T-cell (primary cell): ENCODE results near the gene PIP4K2C. TPM values are rescaled to one million over a fixed set of nuclear protein-coding genes. Genes with fewer than 3 reads are reported as not detected.

Experiments
- ATAC-seq, 4 experiments: fragments of 200-7000 bp in 3 of 4; fragments of 150-1000 bp in 1 of 4; cut with Tn5 transposase; replicated peaks in 1 of 4; 1 replicate in 3 of 4; 2 replicates in 1 of 4; pipeline ENCODE4 v1.10.0; 2021; ENCODE audit warnings: moderate library complexity in 3 of 4, mild to moderate bottlenecking in 2 of 4, moderate number of reproducible peaks in 1 of 4
- CTCF ChIA-PET, 2 donors: fragments of 300-600 bp; sonication (Branson Sonifier 250); formaldehyde crosslinking; loops; one replicate each; lab custom pipeline; 2022; ENCODE audit warnings: antibody characterized with exemption in 2 of 2; lab: Charles Lee
- POLR2A ChIA-PET, 2 donors: fragments of 300-600 bp; sonication (Branson Sonifier 250); formaldehyde crosslinking; loops; one replicate each; lab custom pipeline; 2022; ENCODE audit warnings: antibody characterized with exemption in 2 of 2; lab: Charles Lee
- DNase-seq, 35 experiments: peaks; one replicate each; pipeline versions ENCODE4 v3.0.0 to v3.0.0-alpha.2; 2013 to 2023
- H3K27ac ChIP-seq: one replicate; pipeline ENCODE4 v1.5.1; 2013; ENCODE audit warnings: low read length
- H3K27me3 ChIP-seq, 2 experiments: replicated peaks in 1 of 2; 1 replicate in 1 of 2; 2 replicates in 1 of 2; pipeline versions ENCODE4 v1.6.1 to v1.7.0; 2013; ENCODE audit warnings: low read length in 1 of 2, mixed read lengths in 1 of 2; ENCODE audit not compliant: control insufficient read depth in 2 of 2, insufficient read depth in 2 of 2; ENCODE audit errors: extremely low read depth in 1 of 2
- H3K36me3 ChIP-seq, 2 donors: 1 replicate in 1 of 2; 2 replicates in 1 of 2; pipeline versions ENCODE4 v1.6.1 to v1.7.0; 2013; ENCODE audit warnings: low read length in 1 of 2; ENCODE audit not compliant: control insufficient read depth in 2 of 2, insufficient read depth in 1 of 2; ENCODE audit errors: extremely low read depth in 1 of 2
- H3K4me1 ChIP-seq, 2 experiments: 1 replicate in 1 of 2; 2 replicates in 1 of 2; pipeline versions ENCODE4 v1.6.1 to v1.7.0; 2013; ENCODE audit warnings: low read length in 2 of 2, mixed read lengths in 1 of 2; ENCODE audit not compliant: insufficient read depth in 2 of 2, control insufficient read depth in 1 of 2; ENCODE audit errors: extremely low read depth in 1 of 2
- H3K4me3 ChIP-seq, 2 donors: 1 replicate in 1 of 2; 2 replicates in 1 of 2; pipeline versions ENCODE4 v1.5.1 to v1.7.0; 2013; ENCODE audit warnings: mild to moderate bottlenecking in 2 of 2, low read length in 1 of 2, moderate library complexity in 1 of 2; ENCODE audit not compliant: control insufficient read depth in 1 of 2; ENCODE audit errors: extremely low read depth in 1 of 2
- H3K9me3 ChIP-seq: 2 replicates; pipeline ENCODE4 v1.7.0; 2013
- H3K27ac Mint-ChIP-seq, 2 donors: one replicate each; pipeline ENCODE4 v1.8.0; 2020 to 2021; ENCODE audit warnings: mild to moderate bottlenecking in 2 of 2, mixed read lengths in 2 of 2
- H3K27me3 Mint-ChIP-seq, 2 donors: one replicate each; pipeline ENCODE4 v1.8.0; 2021 to 2022; ENCODE audit warnings: mixed read lengths in 2 of 2
- H3K36me3 Mint-ChIP-seq: one replicate; pipeline ENCODE4 v1.8.0; 2021; ENCODE audit warnings: mixed read lengths
- H3K4me1 Mint-ChIP-seq, 3 donors: one replicate each; pipeline ENCODE4 v1.8.0; 2020 to 2022; ENCODE audit warnings: mixed read lengths in 3 of 3, mild to moderate bottlenecking in 1 of 3
- H3K4me3 Mint-ChIP-seq, 3 donors: one replicate each; pipeline ENCODE4 v1.8.0; 2020 to 2022; ENCODE audit warnings: mild to moderate bottlenecking in 3 of 3, mixed read lengths in 3 of 3, moderate library complexity in 3 of 3
- H3K9me3 Mint-ChIP-seq, 3 donors: one replicate each; pipeline ENCODE4 v1.8.0; 2020 to 2022; ENCODE audit warnings: mixed read lengths in 3 of 3
- WGBS: methylation state at CpG from one replicate; pipeline ENCODE4 v1.1.5; 2013; ENCODE audit warnings: missing lambda C conversion rate; ENCODE audit not compliant: insufficient coverage; 5-methylcytosine and 5-hydroxymethylcytosine counted together
- total RNA-seq, 35 experiments: library from RNA in 6 of 35; stranded (reverse) in 6 of 35; fragments of 120-200 nt in 1 of 35; gene quantifications; one replicate each; pipeline versions ENCODE4 v1.2.1 to v1.2.4 and lab custom pipeline; 2013 to 2026

PIP4K2C gene
- total RNA-seq, 5 donors from 2014 or later (not counting 1 experiment from before 2014, with no cell fraction given), result 21.7 to 30.9 (median 27.9) TPM

DNA sequence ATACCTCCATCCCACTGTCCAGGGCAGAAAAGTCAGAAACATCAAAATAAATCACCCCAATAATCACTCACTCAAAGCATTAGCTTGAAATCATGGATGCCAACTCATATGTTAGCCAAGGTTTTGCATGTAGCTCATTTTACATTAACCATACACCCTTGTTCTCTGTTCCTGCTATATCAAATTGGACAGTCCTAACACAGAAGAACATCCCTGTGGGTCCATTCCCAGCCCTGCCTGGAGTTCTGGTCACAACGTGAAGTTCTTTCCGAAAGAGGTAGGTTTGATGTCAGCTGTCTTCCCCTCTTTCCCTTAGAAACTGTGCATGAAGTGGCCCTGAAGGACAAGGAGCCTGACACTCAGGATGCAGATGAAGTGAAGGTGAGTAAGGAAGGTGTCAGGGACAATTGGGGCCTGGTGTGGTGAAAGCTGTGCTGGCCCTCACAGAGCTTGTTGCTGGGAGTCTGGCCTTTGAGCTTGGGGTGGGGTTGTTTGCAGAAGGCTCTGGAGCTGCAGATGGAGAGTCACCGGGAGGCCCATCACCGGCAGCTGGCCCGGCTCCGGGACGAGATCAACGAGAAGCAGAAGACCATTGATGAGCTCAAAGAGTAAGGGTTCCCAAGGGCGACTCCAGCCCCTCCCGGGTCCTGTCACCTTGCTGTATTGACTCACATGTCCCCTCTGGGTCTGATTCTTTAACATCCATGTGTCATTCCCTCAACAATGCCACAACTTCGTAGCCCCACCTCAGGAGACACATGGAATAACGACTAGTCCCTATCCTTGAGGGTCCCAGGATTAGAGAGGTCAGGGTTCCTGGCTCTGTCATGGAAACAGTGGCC, 15.0 kb upstream of the PIP4K2C start:
- 97% methylated on average over 10 of the region's 12 CpGs for WGBS
- ATAC-seq (no peak), DNase-seq (no peak)
- H3K4me3 ChIP-seq, result no peak overlapping the region
- Mint-ChIP-seq H3K9me3 (no peaks in the 10 kb centered on the region), H3K4me1 (no peaks in the 10 kb centered on the region), H3K27ac (no peak overlapping the region), H3K27me3 (peaks cover 0 to 3% of the 10 kb centered on the region in 2 donors), H3K36me3 (no peaks in the 10 kb centered on the region), H3K4me3 (no peak overlapping the region)
- H3K36me3 ChIP-seq, result no peaks in the 10 kb centered on the region
- H3K27ac ChIP-seq, result no peak overlapping the region
- peaks cover 0 to 10% of the 10 kb centered on the region in 2 experiments for H3K27me3 ChIP-seq
- no peaks in the 10 kb centered on the region for H3K9me3 ChIP-seq
- ChIA-PET POLR2A (interaction anchor here in 1 of 2 donors (0.5 to 0.7 kb wide), 2 partner anchors 85 to 115 kb away, joined by 5 to 10 read pairs; no protein-coding TSS in a partner anchor), CTCF (interaction anchor here (1.0 to 1.5 kb wide), 4 partner anchors 7 to 117 kb away, joined by 3 to 10 read pairs (median 3); partner anchors contain the start of gene B4GALNT1 (in 1 of the 2))
- H3K4me1 ChIP-seq, result no peaks in the 10 kb centered on the region

DNA sequence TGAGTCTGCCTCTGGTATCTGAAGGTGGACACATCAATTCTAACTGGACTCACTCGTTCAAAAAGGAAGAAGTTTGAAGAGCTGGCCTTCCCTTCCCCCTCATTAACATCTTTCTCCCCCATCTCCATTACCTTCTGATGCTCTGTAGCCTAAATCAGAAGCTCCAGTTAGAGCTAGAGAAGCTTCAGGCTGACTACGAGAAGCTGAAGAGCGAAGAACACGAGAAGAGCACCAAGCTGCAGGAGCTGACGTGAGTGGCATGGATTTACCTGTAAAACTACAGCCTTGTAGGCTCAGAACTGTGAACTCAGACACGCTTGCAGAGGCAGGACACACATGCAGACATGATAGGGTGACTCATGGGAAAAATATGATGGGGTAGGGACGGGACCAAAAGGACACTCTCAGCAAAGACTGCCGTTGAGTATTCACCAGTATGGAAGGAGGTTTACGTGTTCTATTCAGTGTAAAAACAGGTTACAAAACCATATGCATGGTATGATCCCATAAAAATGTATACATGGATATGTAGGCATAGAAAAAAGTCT, 14.3 kb upstream of the PIP4K2C start:
- WGBS, result 81% methylated on average over 8 of the region's 9 CpGs
- no peak overlapping the region for H3K4me3 ChIP-seq
- no peaks in the 10 kb centered on the region for H3K9me3 Mint-ChIP-seq
- H3K36me3 Mint-ChIP-seq, result no peaks in the 10 kb centered on the region
- H3K4me1 ChIP-seq, result no peaks in the 10 kb centered on the region
- POLR2A ChIA-PET, result interaction anchor here in 1 of 2 donors (0.5 to 0.7 kb wide), 2 partner anchors 86 to 114 kb away, joined by 5 to 10 read pairs; no protein-coding TSS in a partner anchor
- H3K27ac ChIP-seq, result no peak overlapping the region
- no peaks in the 10 kb centered on the region for H3K9me3 ChIP-seq
- no peak overlapping the region for H3K4me3 Mint-ChIP-seq
- no peak for ATAC-seq
- DNase-seq, result no peak
- no peaks in the 10 kb centered on the region for H3K36me3 ChIP-seq
- H3K27me3 ChIP-seq, result peaks cover 0 to 12% of the 10 kb centered on the region in 2 experiments
- H3K4me1 Mint-ChIP-seq, result no peaks in the 10 kb centered on the region
- H3K27ac Mint-ChIP-seq, result no peak overlapping the region
- H3K27me3 Mint-ChIP-seq, result peaks cover 0 to 3% of the 10 kb centered on the region in 2 donors
- CTCF ChIA-PET, result interaction anchor here in 1 of 2 donors (0.6 kb wide), 1 partner anchor 551 kb away, joined by 3 read pairs; no protein-coding TSS in a partner anchor

DNA sequence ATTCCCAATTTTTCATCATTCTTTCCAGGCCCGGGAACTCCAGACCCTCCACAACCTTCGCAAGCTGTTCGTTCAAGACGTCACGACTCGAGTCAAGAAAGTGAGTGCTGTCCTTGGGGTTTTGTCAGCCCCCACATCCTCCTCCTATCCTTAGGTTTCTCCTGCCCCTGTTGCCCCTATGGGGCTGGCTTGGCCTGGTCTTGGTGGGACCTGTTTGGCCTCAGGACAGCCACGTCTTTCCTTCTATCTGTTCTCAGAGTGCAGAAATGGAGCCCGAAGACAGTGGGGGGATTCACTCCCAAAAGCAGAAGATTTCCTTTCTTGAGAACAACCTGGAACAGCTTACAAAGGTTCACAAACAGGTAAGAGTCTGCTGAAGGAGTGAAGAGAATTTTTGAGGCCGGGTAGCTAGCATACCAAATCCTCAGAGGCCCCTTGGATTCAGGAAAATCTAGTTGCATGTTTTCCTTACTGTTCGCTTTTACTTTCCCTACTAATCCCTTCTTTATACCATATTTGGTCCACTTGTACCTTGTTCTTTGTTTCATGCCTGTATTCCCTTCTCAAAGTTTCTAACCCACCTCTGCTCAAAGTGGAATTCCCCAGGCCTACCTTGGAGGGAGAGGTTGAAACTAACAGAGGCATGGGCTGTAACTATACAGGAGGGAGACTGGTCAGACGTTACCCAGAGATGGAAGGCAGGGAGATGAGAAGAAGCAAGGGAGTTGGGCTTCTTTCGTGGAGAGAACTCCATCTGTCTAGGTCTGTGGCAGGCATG, 12.8 kb upstream of the PIP4K2C start:
- CTCF ChIA-PET, result interaction anchor here in 1 of 2 donors (0.6 kb wide), 1 partner anchor 74 kb away, joined by 4 read pairs; no protein-coding TSS in a partner anchor
- H3K9me3 Mint-ChIP-seq, result no peaks in the 10 kb centered on the region
- Histone ChIP-seq H3K27ac (no peak overlapping the region), H3K4me1 (peaks cover 0 to 2% of the 10 kb centered on the region in 2 experiments), H3K27me3 (peaks cover 0 to 16% of the 10 kb centered on the region in 2 experiments), H3K9me3 (no peaks in the 10 kb centered on the region), H3K4me3 (no peak overlapping the region), H3K36me3 (no peaks in the 10 kb centered on the region)
- H3K27ac Mint-ChIP-seq, result no peak overlapping the region
- ATAC-seq (no peak), DNase-seq (no peak)
- H3K4me1 Mint-ChIP-seq, result peaks cover 0 to 2% (median 1%) of the 10 kb centered on the region in 3 donors
- peaks cover 0 to 3% of the 10 kb centered on the region in 2 donors for H3K27me3 Mint-ChIP-seq
- H3K36me3 Mint-ChIP-seq, result no peaks in the 10 kb centered on the region
- POLR2A ChIA-PET, result interaction anchor here in 1 of 2 donors (0.6 kb wide), 1 partner anchor 364 kb away, joined by 4 read pairs; no protein-coding TSS in a partner anchor
- 91% methylated on average over 7 of the region's 12 CpGs for WGBS
- H3K4me3 Mint-ChIP-seq, result no peak overlapping the region

DNA sequence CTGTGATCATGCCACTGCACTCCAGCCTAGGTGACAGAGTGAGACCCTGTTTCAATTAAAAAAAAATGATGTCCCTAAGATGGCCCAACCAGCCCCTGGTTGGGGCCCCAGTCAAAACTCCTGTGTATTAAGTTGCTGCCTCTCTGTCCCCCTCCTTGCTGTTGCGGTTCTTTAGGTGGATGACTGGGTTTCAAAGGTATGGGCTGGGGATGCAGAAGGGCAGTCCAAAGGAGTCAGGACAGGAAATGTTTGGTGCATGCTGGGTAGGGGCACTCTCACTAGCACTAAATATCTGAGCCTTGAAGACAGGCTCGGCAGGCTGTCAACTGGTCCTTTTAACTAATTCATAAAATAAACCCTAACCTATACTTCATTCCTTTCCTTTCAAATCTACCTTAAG, 12.0 kb upstream of the PIP4K2C start:
- WGBS, result no CpG with 5 or more reads among the region's 2 CpGs
- H3K9me3 ChIP-seq, result no peaks in the 10 kb centered on the region
- no peak overlapping the region for H3K27ac ChIP-seq
- Mint-ChIP-seq H3K9me3 (no peaks in the 10 kb centered on the region), H3K27ac (no peak overlapping the region), H3K4me3 (no peak overlapping the region), H3K4me1 (peaks cover 0 to 6% (median 6%) of the 10 kb centered on the region in 3 donors), H3K36me3 (no peaks in the 10 kb centered on the region), H3K27me3 (peaks cover 0 to 7% of the 10 kb centered on the region in 2 donors)
- ATAC-seq (no peak), DNase-seq (no peak)
- H3K4me3 ChIP-seq, result no peak overlapping the region
- CTCF ChIA-PET, result interaction anchor here in 1 of 2 donors (0.6 kb wide), 1 partner anchor 75 kb away, joined by 4 read pairs; no protein-coding TSS in a partner anchor
- H3K27me3 ChIP-seq, result peaks cover 0 to 23% of the 10 kb centered on the region in 2 experiments
- peaks cover 0 to 8% of the 10 kb centered on the region in 2 experiments for H3K4me1 ChIP-seq
- POLR2A ChIA-PET, result no interaction called here
- H3K36me3 ChIP-seq, result no peaks in the 10 kb centered on the region

DNA sequence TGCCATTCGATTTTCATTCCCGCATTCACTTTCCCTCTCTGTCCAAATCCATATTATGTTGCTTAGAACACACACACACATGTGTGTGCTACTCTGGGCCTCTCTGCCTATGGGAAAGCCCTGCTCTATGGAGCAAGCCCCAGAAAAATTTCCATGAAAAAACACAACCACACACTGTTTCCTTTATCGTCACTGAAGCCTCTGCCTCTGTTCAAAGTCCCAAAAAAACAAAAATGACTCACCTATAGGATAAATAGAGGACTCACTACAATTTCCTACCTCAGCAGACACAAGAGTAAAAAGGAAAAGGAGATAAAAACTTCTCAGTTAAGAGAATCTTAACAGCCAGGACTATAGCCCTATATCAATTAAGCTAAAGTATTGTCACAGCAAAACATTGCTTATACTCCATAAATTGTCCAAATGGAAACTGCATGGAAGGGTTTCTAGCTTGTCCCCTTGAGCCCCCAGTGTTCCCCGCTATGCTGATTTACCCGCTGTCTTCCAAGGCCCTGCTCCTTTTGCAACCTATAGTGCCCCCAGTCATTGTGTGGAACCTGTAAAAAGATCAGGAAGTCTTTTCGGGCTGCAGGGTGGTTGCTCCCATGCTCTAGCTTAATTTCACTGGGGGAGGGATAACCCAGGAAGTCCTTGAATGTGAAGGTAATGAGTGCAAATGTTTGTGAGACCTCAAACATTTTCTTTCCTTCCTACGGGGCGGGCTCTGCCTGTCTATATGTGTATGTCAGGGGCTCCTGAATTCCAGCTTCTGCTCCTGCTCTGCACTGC, 11.1 kb upstream of the PIP4K2C start:
- no peaks in the 10 kb centered on the region for H3K36me3 Mint-ChIP-seq
- no peak for ATAC-seq
- WGBS, result 89% methylated on average over 3 of the region's 8 CpGs
- H3K4me3 Mint-ChIP-seq, result no peak overlapping the region
- Histone ChIP-seq H3K27ac (no peak overlapping the region), H3K27me3 (peaks cover 0 to 23% of the 10 kb centered on the region in 2 experiments), H3K36me3 (no peaks in the 10 kb centered on the region), H3K4me1 (peaks cover 0 to 8% of the 10 kb centered on the region in 2 experiments), H3K4me3 (no peak overlapping the region), H3K9me3 (no peaks in the 10 kb centered on the region)
- H3K4me1 Mint-ChIP-seq, result peaks cover 0 to 6% (median 6%) of the 10 kb centered on the region in 3 donors
- POLR2A ChIA-PET, result interaction anchor here (0.6 kb wide), 3 partner anchors 77 to 123 kb away, joined by 3 to 4 read pairs (median 3); no protein-coding TSS in a partner anchor
- no peak overlapping the region for H3K27ac Mint-ChIP-seq
- no peak for DNase-seq
- CTCF ChIA-PET, result interaction anchor here in 1 of 2 donors (0.6 kb wide), 1 partner anchor 205 kb away, joined by 3 read pairs; no protein-coding TSS in a partner anchor
- no peaks in the 10 kb centered on the region for H3K9me3 Mint-ChIP-seq
- peaks cover 0 to 7% of the 10 kb centered on the region in 2 donors for H3K27me3 Mint-ChIP-seq
